Activated CD8-positive, alpha-beta memory T cell treated with anti-CD3 and anti-CD28 coated beads for 24 hours (primary cell): ENCODE data around the gene SLC47A1.
"Not testable (repeated sequence)": the region's sequence is repeated elsewhere in the genome, so short reads cannot be mapped to it uniquely, and the experiment has no call there.

ENCODE experiments used
- DNase-seq: peaks from one replicate; pipeline ENCODE4 v3.0.0-alpha.2; 2020

The SLC47A1 gene

GRCh38 chr17:19520641-19521040 lies 13.0 kb upstream of the SLC47A1 start:
- DNase-seq: no peak

- no peak for DNase-seq
Measured at GRCh38 chr17:19523690-19524089, 10.0 kb upstream of the SLC47A1 start.

GRCh38 chr17:19526950-19527349 lies 6.7 kb upstream of the SLC47A1 start:
- not testable (repeated sequence) for DNase-seq

- DNase-seq: no peak
Measured at GRCh38 chr17:19531780-19532501, 1.7 kb upstream of the SLC47A1 start.

- no peak for DNase-seq
Measured at GRCh38 chr17:19533036-19533717, 477 bp upstream of the SLC47A1 start.

GRCh38 chr17:19534562-19535149 lies 1.0 kb downstream of the SLC47A1 start:
- no peak for DNase-seq

- no peak for DNase-seq
Measured at GRCh38 chr17:19537111-19537510, 3.5 kb downstream of the SLC47A1 start.

GRCh38 chr17:19538095-19539039 lies 4.7 kb downstream of the SLC47A1 start:
- no peak for DNase-seq

- DNase-seq: no peak
Measured at GRCh38 chr17:19539040-19539399, 5.4 kb downstream of the SLC47A1 start.

- DNase-seq: no peak
Measured at GRCh38 chr17:19539841-19540311, 6.2 kb downstream of the SLC47A1 start.

- no peak for DNase-seq
Measured at GRCh38 chr17:19540706-19541370, 7.2 kb downstream of the SLC47A1 start.

- no peak for DNase-seq
Measured at GRCh38 chr17:19541445-19541844, 7.8 kb downstream of the SLC47A1 start.

GRCh38 chr17:19542247-19542646 lies 8.6 kb downstream of the SLC47A1 start:
- no peak for DNase-seq

GRCh38 chr17:19544366-19544765 lies 10.7 kb downstream of the SLC47A1 start:
- no peak for DNase-seq

- no peak for DNase-seq
Measured at GRCh38 chr17:19546289-19547065, 12.8 kb downstream of the SLC47A1 start.

GRCh38 chr17:19549746-19550623 lies 16.3 kb downstream of the SLC47A1 start:
- DNase-seq: no peak

GRCh38 chr17:19551165-19551564 lies 17.5 kb downstream of the SLC47A1 start:
- DNase-seq: no peak

GRCh38 chr17:19551591-19552148 lies 18.0 kb downstream of the SLC47A1 start:
- DNase-seq: no peak

GRCh38 chr17:19553036-19553435 lies 19.4 kb downstream of the SLC47A1 start:
- DNase-seq: no peak

GRCh38 chr17:19554393-19554792 lies 20.7 kb downstream of the SLC47A1 start:
- no peak for DNase-seq
